ENCODE measurements around the gene IRGC.

DNA sequence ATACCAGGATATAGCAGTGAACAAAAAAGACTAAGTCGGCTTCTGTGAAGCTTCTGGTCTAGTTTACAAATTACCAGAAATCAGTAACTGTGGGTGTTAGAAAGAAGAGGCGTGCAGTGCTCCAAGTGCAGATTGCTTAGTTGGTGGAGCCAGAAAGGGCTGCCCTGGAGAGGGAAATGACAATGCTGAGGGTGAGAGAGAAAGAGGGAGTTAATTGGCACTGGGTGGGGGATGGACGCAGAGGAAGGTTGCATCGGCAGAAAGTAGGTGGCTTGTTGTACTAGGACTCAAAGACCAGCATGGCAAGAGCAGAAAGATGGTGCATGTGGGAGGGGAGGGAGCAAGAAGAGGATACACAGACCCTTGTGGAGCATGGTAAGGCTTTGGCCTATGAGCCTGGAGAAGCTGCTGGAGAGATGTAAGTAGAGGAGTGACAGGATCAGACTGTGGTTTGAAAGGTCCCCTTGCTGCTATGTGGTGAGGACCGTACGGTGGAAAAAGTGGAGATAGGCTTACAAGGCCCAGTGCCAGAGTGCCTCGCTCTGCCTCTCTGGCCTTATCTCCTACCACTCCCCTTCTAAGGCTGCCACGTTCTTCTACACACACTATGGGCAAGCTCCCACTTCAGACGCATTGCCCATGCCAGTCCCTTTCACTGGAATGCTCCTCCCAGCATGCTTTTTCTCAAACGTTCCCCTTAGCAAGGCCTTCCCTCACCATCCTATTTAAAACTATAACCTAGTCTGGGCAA lies 25.4 kb downstream of the IRGC start:
- TF ChIP-seq, protein P1, sequence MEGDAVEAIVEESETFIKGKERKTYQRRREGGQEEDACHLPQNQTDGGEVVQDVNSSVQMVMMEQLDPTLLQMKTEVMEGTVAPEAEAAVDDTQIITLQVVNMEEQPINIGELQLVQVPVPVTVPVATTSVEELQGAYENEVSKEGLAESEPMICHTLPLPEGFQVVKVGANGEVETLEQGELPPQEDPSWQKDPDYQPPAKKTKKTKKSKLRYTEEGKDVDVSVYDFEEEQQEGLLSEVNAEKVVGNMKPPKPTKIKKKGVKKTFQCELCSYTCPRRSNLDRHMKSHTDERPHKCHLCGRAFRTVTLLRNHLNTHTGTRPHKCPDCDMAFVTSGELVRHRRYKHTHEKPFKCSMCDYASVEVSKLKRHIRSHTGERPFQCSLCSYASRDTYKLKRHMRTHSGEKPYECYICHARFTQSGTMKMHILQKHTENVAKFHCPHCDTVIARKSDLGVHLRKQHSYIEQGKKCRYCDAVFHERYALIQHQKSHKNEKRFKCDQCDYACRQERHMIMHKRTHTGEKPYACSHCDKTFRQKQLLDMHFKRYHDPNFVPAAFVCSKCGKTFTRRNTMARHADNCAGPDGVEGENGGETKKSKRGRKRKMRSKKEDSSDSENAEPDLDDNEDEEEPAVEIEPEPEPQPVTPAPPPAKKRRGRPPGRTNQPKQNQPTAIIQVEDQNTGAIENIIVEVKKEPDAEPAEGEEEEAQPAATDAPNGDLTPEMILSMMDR (IDR thresholded peaks at IDR 0.05; ENCODE audit: insufficient read depth, low read length, poor library complexity, severe bottlenecking), result no peak
- no peak for TF ChIP-seq EZH2phosphoT487 (conservative IDR thresholded peaks at IDR 0.05; ENCODE audit: low read length)

Data from SU-DHL-6 (cell line).